HG03025 (cell line): ENCODE results near the gene TRABD2A.
"Not testable (repeated sequence)": the region's sequence is repeated elsewhere in the genome, so short reads cannot be mapped to it uniquely, and the experiment has no call there.

Experiments
- ATAC-seq: cut with Tn5 transposase; IDR thresholded peaks from one replicate; pipeline ENCODE4 v1.9.1; 2021; ENCODE audit warnings: mild to moderate bottlenecking, moderate library complexity; ENCODE audit not compliant: unreplicated experiment, low FRiP score

Gene TRABD2A, protein sequence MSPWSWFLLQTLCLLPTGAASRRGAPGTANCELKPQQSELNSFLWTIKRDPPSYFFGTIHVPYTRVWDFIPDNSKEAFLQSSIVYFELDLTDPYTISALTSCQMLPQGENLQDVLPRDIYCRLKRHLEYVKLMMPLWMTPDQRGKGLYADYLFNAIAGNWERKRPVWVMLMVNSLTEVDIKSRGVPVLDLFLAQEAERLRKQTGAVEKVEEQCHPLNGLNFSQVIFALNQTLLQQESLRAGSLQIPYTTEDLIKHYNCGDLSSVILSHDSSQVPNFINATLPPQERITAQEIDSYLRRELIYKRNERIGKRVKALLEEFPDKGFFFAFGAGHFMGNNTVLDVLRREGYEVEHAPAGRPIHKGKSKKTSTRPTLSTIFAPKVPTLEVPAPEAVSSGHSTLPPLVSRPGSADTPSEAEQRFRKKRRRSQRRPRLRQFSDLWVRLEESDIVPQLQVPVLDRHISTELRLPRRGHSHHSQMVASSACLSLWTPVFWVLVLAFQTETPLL

DNA sequence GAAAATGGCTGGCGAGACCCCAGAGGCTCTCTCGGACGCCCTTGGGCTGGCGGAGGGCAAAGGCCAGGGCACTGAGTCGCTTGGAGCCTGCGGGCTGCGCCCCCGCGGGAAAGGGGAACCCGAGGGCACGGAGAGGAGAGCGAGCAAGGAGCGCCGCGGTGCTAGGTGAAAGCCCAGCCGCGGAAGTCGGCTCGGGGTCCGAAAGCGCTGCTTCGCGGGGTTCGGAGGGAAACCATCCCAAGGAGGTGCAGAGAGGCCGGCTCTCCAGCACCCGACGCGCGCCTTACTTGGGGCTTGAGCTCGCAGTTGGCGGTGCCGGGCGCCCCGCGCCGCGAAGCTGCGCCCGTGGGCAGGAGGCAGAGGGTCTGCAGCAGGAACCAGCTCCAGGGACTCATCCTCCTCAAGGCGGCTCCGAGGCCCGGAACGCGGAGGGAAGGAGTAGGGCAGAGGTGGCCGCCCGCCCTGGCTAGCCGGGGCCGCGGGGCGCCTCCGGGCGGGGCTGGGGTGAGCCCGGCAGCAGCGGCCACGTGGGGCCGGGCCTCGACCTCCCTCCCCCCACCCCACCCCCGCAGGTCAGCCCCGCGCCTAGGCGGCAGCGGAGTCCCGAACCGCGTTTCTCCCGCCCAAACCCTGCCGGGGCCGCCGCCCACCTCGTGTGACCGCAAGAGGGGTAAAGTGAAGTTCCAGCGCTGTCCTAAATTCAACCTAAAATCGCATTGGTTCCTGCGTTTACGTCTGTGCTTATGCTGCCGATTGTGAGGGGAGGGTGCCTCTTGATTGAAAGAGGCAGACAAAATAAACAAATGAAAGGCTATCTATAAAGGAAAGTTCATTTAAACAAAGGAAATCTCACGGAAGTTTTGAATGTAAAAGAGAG is at the start of gene TRABD2A:
TSS of gene TRABD2A (minus strand) at position 440 of the 877 bp plus-strand sequence. CDS start at position 395, 45 bp downstream.
- no peak for ATAC-seq

DNA sequence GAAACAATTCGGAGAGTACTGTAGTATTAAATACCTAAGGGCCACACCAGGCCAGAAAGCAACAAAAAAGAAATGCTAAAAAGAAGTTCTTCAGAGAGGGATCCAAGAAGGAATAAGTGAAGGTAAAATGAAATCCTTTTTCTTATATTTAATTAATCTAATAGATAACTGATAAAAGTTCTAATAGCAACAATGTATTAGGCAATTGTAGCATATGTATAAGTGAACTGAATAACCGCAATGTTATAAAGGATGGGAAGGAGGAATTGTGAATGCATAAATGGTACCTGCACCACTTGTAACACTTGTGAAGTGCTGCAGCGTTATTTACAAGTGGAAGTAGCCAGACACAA is 46.4 kb upstream of the TRABD2A start:
- no peak for ATAC-seq

DNA sequence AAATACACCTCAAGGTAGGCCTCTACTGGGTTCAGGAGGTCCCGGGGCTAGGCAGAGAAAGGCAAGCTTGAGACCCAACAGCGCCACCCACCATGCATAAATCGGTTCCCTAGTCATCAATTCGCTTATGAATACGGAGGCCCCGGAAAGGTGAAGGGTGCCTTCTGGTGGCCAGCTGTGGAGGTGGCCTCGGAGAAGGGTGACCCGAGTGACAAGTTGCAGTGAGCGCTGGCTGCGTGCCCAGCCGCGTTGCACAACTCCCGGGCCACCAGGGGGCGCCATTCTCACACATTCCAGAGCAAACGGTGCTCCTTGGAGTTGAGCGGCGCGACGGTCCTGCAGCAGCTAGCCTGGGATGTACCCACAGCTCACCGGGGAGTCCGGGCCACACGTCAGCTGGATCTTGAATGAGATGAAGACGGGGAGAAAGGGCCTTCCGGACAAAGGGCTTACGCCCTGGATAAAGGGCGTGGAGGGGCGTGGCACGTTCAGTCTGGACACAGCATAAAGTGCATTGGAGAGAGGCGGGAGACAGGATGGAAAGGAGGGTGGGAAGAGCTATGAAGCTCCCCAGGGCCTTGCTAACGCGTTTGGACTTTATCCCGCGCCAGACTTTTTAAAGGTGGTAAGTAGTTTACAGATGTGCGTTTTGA is 45.0 kb upstream of the TRABD2A start:
- ATAC-seq, result peak; percentile 77

DNA sequence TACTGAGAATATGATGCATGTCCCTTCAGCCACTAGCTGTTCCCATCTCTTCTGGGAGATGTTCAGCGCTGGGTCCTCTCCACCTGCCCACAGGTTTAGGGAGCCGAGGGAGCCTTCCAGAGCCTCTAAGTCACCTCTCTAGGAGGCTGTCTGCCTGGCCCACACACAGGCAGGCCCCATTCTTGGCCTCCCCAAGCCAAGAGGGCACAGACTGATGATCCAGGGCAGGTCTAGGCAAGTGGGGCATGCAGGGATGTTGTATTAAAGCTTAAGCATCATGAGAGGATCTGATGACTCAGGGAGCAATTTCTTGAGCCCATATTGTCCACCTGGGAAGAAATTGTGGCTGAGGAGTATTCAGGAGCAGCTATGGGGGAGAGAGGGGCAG is 44.4 kb upstream of the TRABD2A start:
- ATAC-seq, result peak; percentile 5

DNA sequence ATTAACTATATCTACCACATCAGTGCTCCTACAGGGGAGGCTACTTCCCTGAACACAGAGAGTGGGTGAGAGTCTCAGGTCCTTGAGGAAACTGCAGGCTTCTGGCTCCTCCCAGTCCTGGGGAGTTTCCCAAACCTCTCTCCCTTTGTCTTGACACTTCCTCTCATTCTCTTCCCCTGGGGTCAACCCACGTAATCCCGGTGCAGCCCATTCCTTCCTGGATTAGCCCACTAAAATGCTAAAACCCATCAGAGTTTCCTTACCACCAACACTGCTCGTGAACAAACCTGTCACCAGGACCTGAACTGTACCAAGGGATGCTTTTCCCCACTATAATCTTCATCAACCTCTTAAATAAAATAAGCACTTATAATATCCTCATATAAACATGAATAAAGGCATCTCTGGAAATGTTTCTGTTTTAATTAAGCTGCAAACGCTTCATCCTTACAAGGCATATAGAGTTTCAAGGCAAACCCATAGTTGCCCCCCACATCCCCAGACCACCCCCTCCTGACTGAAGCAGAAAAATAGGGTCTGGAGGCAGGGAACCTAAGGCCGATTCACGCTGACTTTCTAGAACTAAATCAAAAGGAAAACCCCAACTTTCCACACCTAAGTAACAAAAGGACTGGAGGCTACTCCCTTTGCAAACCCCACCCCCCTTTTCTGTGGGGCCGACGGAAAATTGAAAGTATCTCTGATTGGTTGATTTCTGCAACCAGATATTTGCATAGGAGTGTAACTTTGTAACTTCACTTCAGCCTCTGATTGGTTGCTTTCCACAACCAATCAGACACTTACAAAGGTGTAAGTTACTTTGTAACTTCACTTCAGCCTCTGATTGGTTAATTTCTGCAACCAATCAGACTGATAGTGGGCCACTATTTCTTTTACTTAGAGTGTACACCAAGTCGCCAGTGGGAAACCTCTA is 43.6 kb upstream of the TRABD2A start:
- ATAC-seq, result no peak

DNA sequence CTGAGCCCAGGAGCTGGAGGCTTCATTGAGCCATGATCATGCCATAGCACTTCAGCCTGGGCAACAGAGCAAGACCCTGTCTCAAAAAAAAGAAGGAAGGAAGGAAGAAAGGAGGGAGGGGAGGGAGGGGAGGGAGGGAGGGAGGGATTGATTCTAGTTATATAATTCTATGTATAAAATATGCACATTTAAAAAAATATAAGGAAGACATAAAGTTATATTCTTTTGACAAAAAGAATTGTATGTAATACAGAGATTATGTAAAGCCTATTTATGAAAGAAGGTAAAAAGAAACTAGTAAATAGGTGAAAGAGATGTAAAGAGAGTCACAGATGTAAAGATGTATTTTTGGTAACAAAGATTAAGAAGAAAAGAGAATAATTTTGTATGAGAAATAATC is 42.1 kb upstream of the TRABD2A start:
- ATAC-seq, result no peak

DNA sequence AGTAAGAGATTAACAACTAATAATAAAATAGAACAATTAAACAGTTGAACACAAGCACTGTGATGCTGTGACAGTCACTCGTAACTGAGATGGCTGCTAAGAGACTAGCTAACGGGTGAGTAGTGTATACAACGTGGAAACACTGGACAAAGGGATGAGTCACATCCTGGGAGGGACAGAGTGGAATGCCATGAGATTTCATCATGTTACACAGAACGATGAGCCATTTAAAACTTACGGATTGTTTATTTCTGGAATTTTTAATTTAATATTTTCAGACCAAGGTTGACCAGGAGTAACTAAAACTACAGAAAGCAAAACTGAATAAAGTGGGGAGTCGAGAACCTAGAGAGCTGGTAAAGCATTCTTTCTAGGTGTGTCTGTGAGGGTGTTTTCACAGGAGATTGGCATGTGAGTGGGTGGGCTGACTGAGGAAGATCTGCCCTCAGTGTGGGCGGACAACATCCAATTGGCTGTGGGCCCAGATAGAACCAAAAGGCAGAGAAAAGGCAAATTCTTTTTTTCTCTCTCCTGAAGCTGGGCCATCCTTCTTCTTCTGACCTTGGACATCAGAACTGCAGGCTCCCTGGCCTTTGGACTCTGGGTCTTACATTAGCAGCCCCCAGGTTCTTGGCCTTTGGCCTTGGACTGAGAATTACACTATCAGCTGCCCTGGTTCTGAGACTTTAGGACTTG is 39.1 kb upstream of the TRABD2A start:
- peak; percentile 42 for ATAC-seq

DNA sequence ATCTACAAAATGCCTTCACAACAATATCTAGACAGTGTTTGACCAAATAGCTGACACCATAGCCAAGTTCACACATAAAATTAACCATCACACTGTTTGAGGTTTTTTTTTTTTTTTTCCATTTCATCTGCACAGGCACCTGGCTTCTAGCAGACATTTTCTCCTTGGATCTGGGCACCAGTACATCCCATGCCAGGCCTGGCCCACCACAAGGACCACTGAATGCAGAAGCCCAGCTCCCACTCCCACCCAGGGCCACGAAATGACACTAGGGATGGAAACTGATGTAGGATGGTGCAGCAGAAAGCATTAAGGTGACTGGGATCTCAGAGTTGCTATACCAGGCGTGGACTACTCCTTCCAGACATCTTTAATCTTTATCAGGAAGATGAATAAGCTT is 37.5 kb upstream of the TRABD2A start:
- no peak for ATAC-seq

DNA sequence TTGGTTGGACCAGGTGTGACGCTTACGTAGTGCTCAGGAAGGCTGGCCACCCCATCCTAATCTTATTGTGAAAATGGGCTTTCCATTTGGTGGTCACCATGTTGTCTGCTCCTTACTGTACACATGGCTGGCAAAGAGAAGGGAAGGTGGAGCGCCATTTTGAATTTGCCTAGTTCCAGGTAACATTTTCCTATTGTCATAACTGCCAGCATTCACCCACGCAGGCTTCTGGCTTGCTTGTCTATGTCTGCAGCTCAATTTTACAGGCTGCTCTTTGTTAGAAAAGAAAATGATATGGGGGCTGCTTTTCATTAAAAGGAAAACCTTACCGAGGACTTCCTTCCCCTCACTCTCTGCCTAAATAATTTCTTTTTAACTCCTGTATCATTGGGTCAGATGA is 36.9 kb upstream of the TRABD2A start:
- not testable (repeated sequence) for ATAC-seq

DNA sequence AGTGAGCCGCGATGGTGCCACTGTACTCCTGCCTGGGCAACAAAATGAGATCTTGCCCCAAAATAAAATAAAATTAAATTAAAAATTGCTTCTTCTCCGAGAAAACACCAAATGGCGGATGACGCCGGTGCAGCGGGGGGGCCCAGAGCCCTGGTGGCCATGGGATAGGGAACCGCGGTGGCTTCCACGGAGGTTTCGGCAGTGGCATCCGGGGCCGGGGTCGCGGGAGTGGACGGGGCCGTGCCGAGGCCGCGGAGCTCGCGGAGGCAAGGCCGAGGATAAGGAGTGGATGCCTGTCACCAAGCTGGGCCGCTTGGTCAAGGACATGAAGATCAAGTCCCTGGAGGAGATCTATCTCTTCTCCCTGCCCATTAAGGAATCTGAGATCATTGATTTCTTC is 34.8 kb upstream of the TRABD2A start:
- ATAC-seq, result not testable (repeated sequence)

DNA sequence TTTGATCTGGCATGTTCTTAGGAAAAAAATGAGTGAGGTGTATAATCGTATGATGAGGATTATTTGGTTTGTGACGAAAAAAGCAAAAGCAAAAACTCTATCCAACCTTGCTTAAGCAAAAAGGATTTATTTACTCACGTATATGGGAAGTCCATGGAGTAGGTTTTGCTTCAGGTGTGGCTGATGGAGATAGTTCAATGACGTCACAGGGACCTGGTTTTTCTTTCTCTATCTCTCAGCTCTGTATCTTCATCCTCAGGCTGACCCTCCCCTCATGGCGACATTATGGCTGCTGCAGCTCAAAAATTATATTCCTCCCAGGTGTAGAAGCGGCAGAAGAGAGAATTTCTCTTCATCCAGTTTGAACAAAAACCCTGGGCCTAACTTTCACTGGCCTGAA is 33.5 kb upstream of the TRABD2A start:
- ATAC-seq, result no peak

DNA sequence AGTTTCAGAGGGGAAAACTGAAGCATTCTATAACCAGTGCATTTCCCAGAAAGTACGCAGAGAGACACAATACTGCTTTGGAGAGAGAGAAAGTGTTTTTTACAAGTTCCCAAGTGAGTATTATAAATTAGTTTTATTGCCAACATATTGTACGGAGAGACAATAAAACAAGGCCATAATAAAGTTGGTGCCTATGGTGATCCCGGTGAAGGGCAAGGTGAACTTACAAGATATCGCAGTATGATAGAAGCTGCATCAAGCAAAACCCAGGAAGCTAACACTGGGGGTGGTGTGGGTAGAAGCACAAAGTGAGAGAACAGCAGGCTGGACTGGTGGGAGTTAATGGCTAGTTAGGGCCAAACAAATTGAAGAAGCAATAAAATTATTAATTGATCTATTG is 32.1 kb upstream of the TRABD2A start:
- ATAC-seq, result no peak

DNA sequence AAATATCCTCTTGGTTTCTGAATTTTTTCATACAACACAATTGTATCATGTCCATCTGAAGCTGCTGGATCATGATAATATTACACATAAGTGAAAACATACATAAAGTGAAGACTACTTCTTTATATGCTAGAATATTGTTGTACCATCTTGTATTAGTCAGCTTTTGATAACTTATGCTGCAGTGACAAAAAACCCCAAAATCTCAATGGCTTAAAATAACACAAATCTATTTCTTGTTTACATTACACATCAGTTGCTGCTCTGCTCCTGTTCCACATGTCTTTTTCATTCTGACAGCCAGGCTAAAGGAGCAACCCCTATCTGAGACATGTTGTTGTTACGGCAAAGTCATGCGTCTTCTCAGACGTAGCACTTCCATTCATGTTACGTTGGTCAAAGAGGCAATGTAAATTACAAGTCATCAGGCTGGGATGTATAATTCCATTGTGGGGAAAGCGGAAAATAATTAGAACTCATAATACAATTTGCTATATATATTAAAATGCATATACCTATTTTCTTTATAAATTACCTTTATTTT is 30.3 kb upstream of the TRABD2A start:
- ATAC-seq, result no peak

DNA sequence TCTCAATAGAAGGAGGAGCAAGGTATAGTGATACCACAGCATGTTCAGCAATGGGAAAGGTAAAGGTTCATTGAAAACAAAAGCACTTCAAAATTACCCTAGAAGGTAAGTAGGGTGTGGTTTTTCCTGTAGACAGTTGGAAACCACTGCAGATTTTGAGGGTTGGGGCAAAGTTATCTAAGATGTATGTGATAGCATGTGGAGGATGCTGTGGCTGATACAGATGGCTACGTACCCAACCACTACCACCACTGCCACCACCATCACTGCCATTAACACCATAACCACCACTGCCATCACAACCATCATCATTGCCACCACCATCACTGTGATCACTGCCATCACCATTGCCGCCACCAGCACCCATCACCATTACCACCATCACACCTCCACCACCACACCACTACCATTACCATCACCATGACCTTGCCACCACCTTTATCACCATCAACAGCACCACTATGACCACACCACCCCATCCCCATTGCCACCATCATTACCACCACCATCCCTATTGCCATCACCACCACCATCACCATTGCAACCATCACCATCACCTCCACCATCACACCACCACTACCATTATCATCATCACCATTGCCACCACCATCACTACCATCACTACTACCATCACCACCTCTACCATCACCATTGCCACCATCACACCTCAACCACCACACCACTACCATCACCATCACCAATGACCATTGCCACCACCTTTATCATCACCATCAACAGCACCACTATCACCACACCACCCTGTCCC is 28.2 kb upstream of the TRABD2A start:
- ATAC-seq, result no peak

DNA sequence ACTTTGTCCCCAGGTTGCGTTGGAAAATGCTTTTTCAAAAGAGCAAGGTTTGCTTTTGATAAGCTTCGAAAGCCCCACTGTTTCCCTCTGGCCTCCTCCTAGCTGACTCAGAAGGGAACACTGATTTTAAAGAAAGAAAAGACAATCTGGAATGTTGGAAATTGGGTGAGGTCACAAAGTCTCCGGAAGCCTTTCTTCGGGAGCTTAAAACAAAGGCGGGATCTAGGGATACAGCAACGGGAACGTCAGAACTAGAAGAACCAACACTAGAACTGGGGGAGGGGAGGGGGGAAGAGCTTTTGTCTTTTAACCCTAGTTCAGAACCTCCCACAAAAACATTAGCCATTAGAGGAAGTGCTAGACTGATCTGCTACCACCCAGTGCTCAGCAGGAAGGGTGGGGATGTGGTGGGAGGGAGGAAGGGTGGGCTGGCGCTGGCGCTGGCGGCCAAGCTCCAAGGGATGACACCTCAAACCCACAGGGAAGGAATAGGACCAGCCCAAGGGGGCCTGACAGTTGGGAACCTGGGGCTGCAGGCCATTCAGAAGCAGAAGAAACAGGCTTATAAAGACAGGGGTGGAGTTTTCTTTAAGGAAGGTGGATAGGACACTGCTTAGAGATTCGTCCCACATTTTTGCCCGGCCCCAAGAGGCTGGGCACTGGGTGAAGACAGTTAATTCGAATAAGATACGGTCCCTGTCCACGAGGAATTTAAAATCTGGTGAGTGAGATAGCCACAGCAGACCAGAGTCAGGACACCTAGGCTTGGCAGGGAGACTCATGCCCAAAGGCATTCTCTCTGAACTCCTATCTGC is 26.2 kb upstream of the TRABD2A start:
- ATAC-seq, result peak; percentile 23

DNA sequence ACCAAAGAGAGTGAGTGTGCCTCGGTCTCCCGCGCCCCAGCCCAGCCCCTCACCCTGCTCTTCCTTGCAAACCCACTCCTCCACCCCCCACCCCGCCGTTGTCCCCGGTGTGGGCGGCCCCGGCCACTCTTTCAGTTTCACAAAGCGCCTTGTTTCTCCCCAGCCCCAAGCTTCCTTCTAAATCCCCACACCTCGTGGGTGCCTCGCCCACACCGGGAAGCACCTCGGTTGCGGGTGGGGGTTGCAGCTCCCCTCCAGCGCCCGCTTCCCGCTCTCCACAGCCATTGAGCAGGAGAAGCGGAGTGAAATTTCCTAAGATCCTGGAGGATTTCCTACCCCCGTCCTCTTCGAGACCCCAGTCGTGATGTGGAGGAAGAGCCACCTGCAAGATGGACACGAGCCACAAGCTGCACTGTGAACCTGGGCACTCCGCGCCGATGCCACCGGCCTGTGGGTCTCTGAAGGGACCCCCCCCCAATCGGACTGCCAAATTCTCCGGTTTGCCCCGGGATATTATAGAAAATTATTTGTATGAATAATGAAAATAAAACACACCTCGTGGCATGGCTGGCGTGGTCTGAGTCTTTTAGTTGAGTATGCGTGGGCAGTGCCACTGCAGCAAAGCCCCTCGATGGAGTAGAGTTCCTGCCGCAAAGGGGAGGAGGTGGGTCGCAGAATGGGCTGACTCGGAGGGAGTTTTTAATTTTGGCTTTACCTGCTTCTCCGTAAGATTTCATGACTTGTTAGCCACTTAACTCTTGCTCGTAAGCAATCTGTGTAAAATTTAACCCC is 25.4 kb upstream of the TRABD2A start:
- peak; percentile 27 for ATAC-seq
